HCT116 (cell line): Measurements from ENCODE around the gene DIS3L2. TPM values are rescaled to one million over a fixed set of nuclear protein-coding genes. Genes with fewer than 3 reads are reported as not detected.

Experiments used
- ATAC-seq: fragments of 200-7000 bp; cut with Tn5 transposase; 2 replicates; pipeline ENCODE4 v1.9.1; 2020; ENCODE audit warnings: mild to moderate bottlenecking, moderate library complexity
- BruUV-seq: library from RNA; stranded (reverse); fragments of 400-500 nt; replicated peaks from 2 replicates; lab custom pipeline; 2021; lab: Mats Ljungman, UMichigan
- CTCF ChIA-PET: fragments of 300-600 bp; sonication (Branson Sonifier 250); formaldehyde crosslinking; loops from one replicate; lab custom pipeline; 2021; ENCODE audit warnings: antibody characterized with exemption; lab: Charles Lee
- POLR2A ChIA-PET: fragments of 300-600, 350-600 bp; sonication (Branson Sonifier 250); formaldehyde crosslinking; loops from one replicate; lab custom pipeline; 2021; ENCODE audit warnings: antibody characterized with exemption; lab: Charles Lee
- RAD21 ChIA-PET, 2 experiments: fragments of 300-600 bp; sonication (Branson Sonifier 250); formaldehyde crosslinking; loops; one replicate each; lab custom pipeline; 2023; ENCODE audit warnings: low total read pairs in 2 of 2; ENCODE audit not compliant: uncharacterized antibody in 2 of 2, unreplicated experiment in 2 of 2, low non-redundant PET in 1 of 2; lab: Charles Lee
- DNase-seq: peaks from one replicate; pipeline ENCODE4 v3.0.0-alpha.2; 2010; ENCODE audit warnings: low read depth, low spot score
- H2AFZ ChIP-seq: fragments of 200-600 bp; shearing (Covaris generic), sonication (generic); 2 replicates; pipeline ENCODE4 v1.6.1; 2017; ENCODE audit warnings: low read depth, mixed run types, mixed read lengths, antibody characterized with exemption, low read length; ENCODE audit not compliant: poor library complexity, severe bottlenecking
- H3K27ac ChIP-seq: 2 replicates; pipeline ENCODE4 v1.5.1; 2012; ENCODE audit warnings: low read depth, low read length
- H3K27me3 ChIP-seq: fragments of 200-600 bp; sonication (generic); 2 replicates; pipeline ENCODE4 v1.6.1; 2016; ENCODE audit warnings: mixed run types, low read length, mixed read lengths; ENCODE audit not compliant: insufficient read depth
- H3K36me3 ChIP-seq, 2 experiments: fragments of 200-500 bp in 1 of 2; fragments of 200-600 bp in 1 of 2; sonication (Bioruptor generic) in 1 of 2; sonication (generic) in 1 of 2; 2 replicates each; pipeline versions ENCODE4 v1.5.1 to v1.6.1; 2014 to 2016; ENCODE audit warnings: low read length in 2 of 2, inconsistent platforms in 1 of 2, mixed read lengths in 1 of 2, mixed run types in 1 of 2; ENCODE audit not compliant: insufficient read depth in 2 of 2, control insufficient read depth in 1 of 2
- H3K4me1 ChIP-seq, 2 experiments: fragments of 200-600 bp in 1 of 2; sonication (generic) in 1 of 2; 2 replicates each; pipeline versions ENCODE4 v1.5.1 to v1.6.1; 2012 to 2017; ENCODE audit warnings: low read length in 2 of 2, inconsistent platforms in 1 of 2, mild to moderate bottlenecking in 1 of 2, mixed read lengths in 1 of 2, mixed run types in 1 of 2, moderate library complexity in 1 of 2; ENCODE audit not compliant: insufficient read depth in 2 of 2, control insufficient read depth in 1 of 2
- H3K4me2 ChIP-seq: fragments of 200-600 bp; sonication (generic); 2 replicates; pipeline ENCODE4 v1.6.1; 2017; ENCODE audit warnings: mixed run types, low read length, mixed read lengths
- H3K4me3 ChIP-seq, 2 experiments: fragments of 200-600 bp in 1 of 2; sonication (generic) in 1 of 2; replicated peaks in 1 of 2; 2 replicates each; pipeline ENCODE4 v1.5.1; 2011 to 2016; ENCODE audit warnings: low read length in 2 of 2, control low read depth in 1 of 2, low read depth in 1 of 2, mild to moderate bottlenecking in 1 of 2, mixed read lengths in 1 of 2, mixed run types in 1 of 2
- H3K79me2 ChIP-seq: fragments of 200-600 bp; sonication (generic); 2 replicates; pipeline ENCODE4 v1.6.1; 2017; ENCODE audit warnings: mild to moderate bottlenecking, mixed run types, low read length, moderate library complexity, mixed read lengths; ENCODE audit not compliant: insufficient read depth
- H3K9ac ChIP-seq: fragments of 200-600 bp; sonication (generic); 2 replicates; pipeline ENCODE4 v1.6.1; 2016; ENCODE audit warnings: low read length, mixed read lengths
- H3K9me2 ChIP-seq: fragments of 200-600 bp; sonication (generic), shearing (Covaris generic); 2 replicates; pipeline ENCODE4 v1.6.1; 2017; ENCODE audit warnings: mixed run types, mild to moderate bottlenecking, moderate library complexity; ENCODE audit not compliant: insufficient read depth
- H3K9me3 ChIP-seq, 2 experiments: fragments of 200-500 bp in 1 of 2; fragments of 200-600 bp in 1 of 2; sonication (Bioruptor generic) in 1 of 2; sonication (generic) in 1 of 2; 2 replicates each; pipeline ENCODE4 v1.6.1; 2014 to 2017; ENCODE audit warnings: low read length in 2 of 2, mixed read lengths in 2 of 2, inconsistent platforms in 1 of 2, low read depth in 1 of 2, mild to moderate bottlenecking in 1 of 2, mixed run types in 1 of 2, moderate library complexity in 1 of 2; ENCODE audit not compliant: control insufficient read depth in 1 of 2, insufficient read depth in 1 of 2
- H4K20me1 ChIP-seq: fragments of 200-600 bp; sonication (generic), shearing (Covaris generic); 2 replicates; pipeline ENCODE4 v1.6.1; 2017; ENCODE audit warnings: mixed run types, mild to moderate bottlenecking, moderate library complexity; ENCODE audit not compliant: insufficient read depth
- CEBPB ChIP-seq: IDR thresholded peaks from 2 replicates; pipeline ENCODE4 v1.6.1; 2012; ENCODE audit warnings: low read depth
- CTCF ChIP-seq, 3 experiments: fragments of 200-600 bp in 1 of 3; sonication (generic) in 1 of 3; IDR thresholded peaks in 2 of 3; conservative IDR thresholded peaks in 1 of 3; 2 replicates each; pipeline ENCODE4 v1.5.1; 2012 to 2017; ENCODE audit warnings: low read depth in 2 of 3, low read length in 2 of 3, antibody characterized with exemption in 1 of 3, borderline replicate concordance in 1 of 3, control low read depth in 1 of 3, mild to moderate bottlenecking in 1 of 3, mixed read lengths in 1 of 3, mixed run types in 1 of 3, moderate library complexity in 1 of 3; ENCODE audit not compliant: insufficient read depth in 1 of 3
- EZH2 ChIP-seq: fragments of 200-600 bp; sonication (generic); IDR thresholded peaks from 2 replicates; pipeline ENCODE4 v1.6.1; 2017; ENCODE audit warnings: antibody characterized with exemption, mixed run types
- EZH2phosphoT487 ChIP-seq: fragments of 200-600 bp; IDR thresholded peaks from 2 replicates; pipeline ENCODE4 v1.6.1; 2018; ENCODE audit warnings: antibody characterized with exemption, borderline replicate concordance
- JUND ChIP-seq: IDR thresholded peaks from 2 replicates; pipeline ENCODE4 v1.6.1; 2012
- MAX ChIP-seq: IDR thresholded peaks from 2 replicates; pipeline ENCODE4 v1.6.1; 2012
- POLR2A ChIP-seq: IDR thresholded peaks from 2 replicates; pipeline ENCODE4 v1.7.0; 2011; ENCODE audit warnings: borderline replicate concordance; ENCODE audit not compliant: insufficient read depth, insufficient read length; ENCODE audit errors: extremely low read depth
- POLR2AphosphoS5 ChIP-seq: IDR thresholded peaks from 2 replicates; pipeline ENCODE4 v1.6.1; 2011; ENCODE audit warnings: mild to moderate bottlenecking, low read depth, low read length, moderate library complexity
- RAD21 ChIP-seq: IDR thresholded peaks from 2 replicates; pipeline ENCODE4 v1.6.1; 2012; ENCODE audit warnings: low read depth, mild to moderate bottlenecking
- SP1 ChIP-seq: IDR thresholded peaks from 2 replicates; pipeline ENCODE4 v1.6.1; 2012; ENCODE audit warnings: low read depth
- SRF ChIP-seq: IDR thresholded peaks from 2 replicates; pipeline ENCODE4 v1.6.1; 2012; ENCODE audit warnings: low read depth
- TCF7L2 ChIP-seq: IDR thresholded peaks from 2 replicates; pipeline ENCODE4 v1.7.0; 2011; ENCODE audit warnings: borderline replicate concordance, inconsistent platforms; ENCODE audit not compliant: insufficient read depth, insufficient read length; ENCODE audit errors: extremely low read depth
- YY1 ChIP-seq: IDR thresholded peaks from 2 replicates; pipeline ENCODE4 v1.6.1; 2011; ENCODE audit warnings: low read length, low read depth, moderate library complexity, mild to moderate bottlenecking; ENCODE audit not compliant: insufficient replicate concordance; ENCODE audit errors: extremely low read depth
- intact Hi-C: fragments of 100-400 bp; cut with micrococcal nuclease; formaldehyde crosslinking; loops from 2 replicates; pipeline ENCODE4 v1.10.0; 2022
- total RNA-seq: library from RNA; stranded (reverse); gene quantifications from one replicate; pipeline ENCODE4 v1.2.1, GENCODE V29; 2021; ENCODE audit not compliant: unreplicated experiment

The DIS3L2 gene
- total RNA-seq, 1 experiment from 2014 or later: 42.5 TPM

GRCh38 chr2:232343821-232344220 is 382.3 kb downstream of the DIS3L2 start:
- Histone ChIP-seq H4K20me1 (no peaks in the 10 kb centered on the region), H3K4me2 (no peak overlapping the region), H3K9ac (no peak overlapping the region), H3K4me3 (no peak overlapping the region), H2AFZ (no peak overlapping the region)
- BruUV-seq: no TSS peak
- TF ChIP-seq SP1 (no peak), JUND (no peak)
- TF ChIP-seq, all 23 proteins: peak for 0
- intact Hi-C loops: loop anchor here (10.0 kb wide), 1 partner anchor 181 kb away; the partner anchor contains the start of genes CHRND and PRSS56
- ChIA-PET RAD21 (no interaction called here), CTCF (no interaction called here), POLR2A (no interaction called here)
- no peaks in the 10 kb centered on the region for H3K79me2 ChIP-seq
- no peaks in the 10 kb centered on the region for H3K36me3 ChIP-seq
- no peak for ATAC-seq
- H3K4me1 ChIP-seq: peaks cover 2 to 4% of the 10 kb centered on the region in 2 experiments; a peak in 1 of 4 replicates
- H3K9me2 ChIP-seq: no peaks in the 10 kb centered on the region
- DNase-seq: no peak
- H3K9me3 ChIP-seq: no peaks in the 10 kb centered on the region
- H3K27ac ChIP-seq: no peak overlapping the region
- no peaks in the 10 kb centered on the region for H3K27me3 ChIP-seq

- ATAC-seq (no peak), DNase-seq (no peak)
- Histone ChIP-seq H4K20me1 (no peaks in the 10 kb centered on the region), H3K9ac (no peak overlapping the region), H3K9me3 (no peaks in the 10 kb centered on the region), H3K4me1 (peaks cover 6 to 13% of the 10 kb centered on the region in 2 experiments; a peak in 1 of 4 replicates), H3K27ac (no peak overlapping the region), H3K79me2 (no peaks in the 10 kb centered on the region), H3K4me2 (no peak overlapping the region), H3K9me2 (no peaks in the 10 kb centered on the region), H3K27me3 (no peaks in the 10 kb centered on the region), H2AFZ (no peak overlapping the region), H3K36me3 (no peaks in the 10 kb centered on the region), H3K4me3 (no peak overlapping the region)
- intact Hi-C loops: loop anchor here (10.0 kb wide), 1 partner anchor 180 kb away; the partner anchor contains the start of genes CHRND and PRSS56
- no TSS peak for BruUV-seq
- ChIA-PET CTCF (no interaction called here), RAD21 (no interaction called here), POLR2A (no interaction called here)
- TF ChIP-seq YY1 (no peak), EZH2phosphoT487 (no peak), SRF (no peak), POLR2AphosphoS5 (no peak), EZH2 (no peak), MAX (no peak), CEBPB (no peak), RAD21 (no peak), SP1 (no peak), CTCF (IDR thresholded peaks at IDR 0.05 in 2 of 3, conservative IDR thresholded peaks at IDR 0.05 in 1 of 3; ENCODE audit: borderline replicate concordance in 1 of 3, insufficient read depth in 1 of 3, low read depth in 2 of 3, low read length in 2 of 3) (no peak), TCF7L2 (no peak), POLR2A (no peak)
Observed at GRCh38 chr2:232345251-232345650, 383.7 kb downstream of the DIS3L2 start.
